ENCODE measurements around the gene CDKAL1.
"Not testable (repeated sequence)": the region's sequence is repeated elsewhere in the genome, so short reads cannot be mapped to it uniquely, and the experiment has no call there.

Gene CDKAL1

GRCh38 chr6:21049572-21049971 is 515.3 kb downstream of the CDKAL1 start:
- no peak for DNase-seq

- DNase-seq = no peak
Measured at GRCh38 chr6:21050935-21051334, 516.7 kb downstream of the CDKAL1 start.

- no peak for DNase-seq
Measured at GRCh38 chr6:21051777-21052176, 517.5 kb downstream of the CDKAL1 start.

- no peak for DNase-seq
Measured at GRCh38 chr6:21053612-21054011, 519.4 kb downstream of the CDKAL1 start.

GRCh38 chr6:21055480-21055879 is 521.2 kb downstream of the CDKAL1 start:
- DNase-seq = not testable (repeated sequence)

GRCh38 chr6:21061892-21062291 is 527.6 kb downstream of the CDKAL1 start:
- no peak for DNase-seq

GRCh38 chr6:21064756-21065340 is 530.6 kb downstream of the CDKAL1 start:
- DNase-seq = no peak

GRCh38 chr6:21067521-21067920 is 533.3 kb downstream of the CDKAL1 start:
- DNase-seq = no peak

- DNase-seq = no peak
Measured at GRCh38 chr6:21070620-21071019, 536.4 kb downstream of the CDKAL1 start.

- no peak for DNase-seq
Measured at GRCh38 chr6:21071780-21072468, 537.7 kb downstream of the CDKAL1 start.

GRCh38 chr6:21073318-21073839 is 539.1 kb downstream of the CDKAL1 start:
- no peak for DNase-seq

- no peak for DNase-seq
Measured at GRCh38 chr6:21074484-21074883, 540.2 kb downstream of the CDKAL1 start.

- DNase-seq = no peak
Measured at GRCh38 chr6:21075986-21076385, 541.7 kb downstream of the CDKAL1 start.

GRCh38 chr6:21078497-21078896 is 544.2 kb downstream of the CDKAL1 start:
- DNase-seq = no peak

- DNase-seq = no peak
Measured at GRCh38 chr6:21079468-21080048, 545.3 kb downstream of the CDKAL1 start.

GRCh38 chr6:21080221-21080620 is 546.0 kb downstream of the CDKAL1 start:
- DNase-seq = no peak

- no peak for DNase-seq
Measured at GRCh38 chr6:21082091-21082490, 547.8 kb downstream of the CDKAL1 start.

GRCh38 chr6:21083708-21084107 is 549.5 kb downstream of the CDKAL1 start:
- no peak for DNase-seq

GRCh38 chr6:21084656-21085055 is 550.4 kb downstream of the CDKAL1 start:
- no peak for DNase-seq

- DNase-seq = no peak
Measured at GRCh38 chr6:21085211-21085610, 551.0 kb downstream of the CDKAL1 start.

GRCh38 chr6:21085643-21086042 is 551.4 kb downstream of the CDKAL1 start:
- no peak for DNase-seq

GRCh38 chr6:21087188-21087587 is 552.9 kb downstream of the CDKAL1 start:
- no peak for DNase-seq

GRCh38 chr6:21091411-21091810 is 557.2 kb downstream of the CDKAL1 start:
- DNase-seq = no peak

- not testable (repeated sequence) for DNase-seq
Measured at GRCh38 chr6:21092231-21092772, 558.0 kb downstream of the CDKAL1 start.

All from CD4-positive, alpha-beta T cell treated with Interleukin-4 for 1 hour (primary cell).